GM19239 (cell line): Measurements from ENCODE around the gene ERI2.
"Not testable (repeated sequence)": the region's sequence is repeated elsewhere in the genome, so short reads cannot be mapped to it uniquely, and the experiment has no call there.

Experiments used
- DNase-seq: peaks from one replicate; pipeline ENCODE4 v3.0.0; 2011; ENCODE audit warnings: low spot score; ENCODE audit not compliant: insufficient read length
- FAIRE-seq: peaks from 2 replicates; lab custom pipeline; 2011; peaks lifted over from hg19 to GRCh38; lab: Jason Lieb, UNC

Gene ERI2

DNA sequence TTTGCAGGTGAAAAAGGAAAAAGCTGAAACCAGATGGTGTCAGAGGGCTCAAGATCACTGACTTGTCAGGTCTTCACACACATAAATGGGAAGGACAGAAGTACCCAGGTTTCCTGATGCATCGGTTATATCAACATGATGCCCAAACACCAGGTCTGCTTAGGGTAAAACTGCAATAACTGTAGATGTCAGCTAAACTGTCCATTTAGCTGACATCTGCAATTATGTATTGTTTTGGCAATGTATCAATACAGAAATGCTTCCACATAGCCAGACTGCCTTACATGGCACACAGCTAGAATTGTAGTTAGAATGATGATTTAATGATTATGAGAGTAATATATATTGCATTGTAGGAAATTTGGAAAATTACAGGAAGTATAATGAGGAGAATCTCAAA, 37.5 kb downstream of the ERI2 start:
- FAIRE-seq (no peak), DNase-seq (no peak)

GRCh38 chr16:20768121-20768520, 38.2 kb downstream of the ERI2 start:
- FAIRE-seq (no peak), DNase-seq (no peak)

DNA sequence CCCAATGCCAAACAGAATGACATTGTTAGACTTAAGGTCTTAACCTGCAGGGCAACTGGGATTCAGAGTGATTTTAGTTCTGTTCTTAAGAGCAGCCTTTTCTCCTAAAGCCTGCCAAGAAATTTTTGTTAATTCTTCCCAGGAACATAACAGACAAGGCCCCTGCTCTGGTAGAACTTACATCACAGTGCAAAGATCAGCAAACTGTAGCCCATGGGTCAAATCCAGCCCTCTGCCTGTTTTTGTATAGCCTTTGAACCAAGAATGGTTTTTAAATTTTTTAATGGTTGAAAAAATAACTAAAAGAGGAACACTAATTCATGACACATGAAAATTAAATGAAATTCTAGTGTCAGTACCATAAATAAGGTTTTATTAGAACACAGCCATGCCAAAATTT, 38.7 kb downstream of the ERI2 start:
- DNase-seq (no peak), FAIRE-seq (no peak)

DNA sequence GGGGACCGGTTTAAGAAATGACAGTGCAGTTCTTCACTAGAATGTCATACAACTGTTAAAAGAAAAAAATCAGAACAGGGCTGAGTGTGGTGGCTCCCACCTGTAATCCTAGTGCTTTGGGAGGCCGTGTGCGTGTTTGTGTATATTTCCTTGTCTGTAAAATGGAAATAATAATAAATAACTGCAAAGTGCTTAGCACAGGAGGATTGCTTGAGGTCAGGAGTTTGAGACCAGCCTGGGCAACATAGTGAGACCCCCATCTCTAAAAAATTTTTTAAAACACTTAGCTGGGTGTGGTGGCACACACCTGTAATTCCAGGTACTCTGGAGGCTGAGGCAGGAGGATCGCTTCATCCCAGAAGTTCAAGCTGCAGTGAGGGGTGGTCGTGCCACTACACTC, 40.0 kb downstream of the ERI2 start:
- FAIRE-seq (no peak), DNase-seq (no peak)

DNA sequence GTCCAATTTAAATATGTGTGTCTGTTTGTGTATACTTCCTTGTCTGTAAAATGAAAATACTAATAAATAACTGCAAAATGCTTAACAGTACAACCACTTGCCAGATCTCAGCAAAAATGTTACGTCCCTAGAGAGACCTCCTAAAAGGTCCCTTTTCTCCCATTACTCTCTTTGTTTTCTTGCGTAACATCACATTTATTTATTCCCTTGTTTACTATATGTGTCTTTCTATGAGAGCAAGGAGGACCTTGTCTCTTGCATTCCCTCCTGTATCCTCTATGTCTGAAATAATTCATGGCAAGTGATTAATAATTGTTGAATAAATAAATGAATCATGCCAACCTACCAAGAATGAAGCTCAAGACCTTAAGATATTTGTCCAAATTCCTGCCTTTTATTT, 40.5 kb downstream of the ERI2 start:
- DNase-seq = no peak
- FAIRE-seq = no peak

DNA sequence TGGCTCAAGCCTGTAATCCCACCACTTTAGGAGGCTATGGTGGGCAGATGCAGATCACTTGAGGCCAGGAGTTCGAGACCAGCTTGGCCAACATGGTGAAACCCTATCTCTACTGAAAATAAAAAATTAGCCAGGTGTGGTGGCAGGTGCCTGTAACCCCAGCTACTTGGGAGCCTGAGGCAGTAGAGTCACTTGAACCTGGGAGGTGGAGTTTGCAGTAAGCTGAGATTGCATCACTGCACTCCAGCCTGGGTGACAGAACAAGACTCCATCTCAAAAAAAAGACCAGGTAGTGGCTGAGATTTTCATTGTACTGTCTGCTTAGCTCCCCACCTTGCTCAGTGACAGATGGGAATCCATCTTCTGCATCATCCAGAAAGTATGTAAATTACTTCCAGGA, 41.8 kb downstream of the ERI2 start:
- not testable (repeated sequence) for DNase-seq
- peak; percentile 53 for FAIRE-seq

DNA sequence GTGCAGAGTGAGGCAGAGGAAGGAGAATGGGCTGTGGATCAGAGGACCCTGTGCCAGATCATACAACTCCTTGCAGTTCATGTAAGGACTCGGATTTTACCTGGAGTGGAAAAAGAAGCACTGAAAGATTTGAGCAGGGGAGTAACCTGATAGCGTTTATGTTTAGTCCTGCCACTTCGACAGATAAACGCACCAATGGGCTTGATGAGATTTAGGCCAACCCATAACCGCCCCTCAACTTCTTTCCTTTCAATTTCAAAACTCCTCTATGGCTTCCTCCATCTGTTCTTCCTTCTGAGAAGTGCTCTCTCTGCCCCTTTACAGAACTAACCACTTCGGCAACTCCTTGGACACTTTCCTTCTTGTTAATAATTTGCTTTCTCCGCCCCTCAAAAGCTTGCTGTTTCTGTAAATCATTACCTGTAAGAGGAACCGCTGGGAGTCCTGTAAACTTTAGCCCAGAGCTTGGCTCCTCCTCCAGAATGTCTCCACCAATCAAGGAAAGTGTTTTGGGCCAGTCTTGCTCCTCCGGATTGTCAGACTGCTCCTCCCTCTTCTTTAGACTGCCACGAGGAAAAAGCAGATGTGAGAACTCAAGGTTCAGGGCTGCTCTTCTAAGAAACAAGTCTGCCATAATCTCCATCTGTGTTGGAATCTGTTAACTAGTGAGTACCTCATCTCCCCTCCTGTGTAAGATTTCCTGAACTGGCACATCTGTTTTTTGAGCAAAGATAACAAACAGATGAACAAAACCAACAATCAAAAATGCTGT, 42.6 kb downstream of the ERI2 start, which contains the start of gene ACSM3:
ACSM3 (plus strand) TSS at position 554 of the 772 bp plus-strand sequence. CDS start 6,021 bp downstream, outside the sequence.
- DNase-seq (peak; percentile 79), FAIRE-seq (peak; percentile 100)

- DNase-seq (no peak), FAIRE-seq (peak; percentile 21)
These were observed 43.7 kb downstream of the ERI2 start for GRCh38 chr16:20762404-20763123.

DNA sequence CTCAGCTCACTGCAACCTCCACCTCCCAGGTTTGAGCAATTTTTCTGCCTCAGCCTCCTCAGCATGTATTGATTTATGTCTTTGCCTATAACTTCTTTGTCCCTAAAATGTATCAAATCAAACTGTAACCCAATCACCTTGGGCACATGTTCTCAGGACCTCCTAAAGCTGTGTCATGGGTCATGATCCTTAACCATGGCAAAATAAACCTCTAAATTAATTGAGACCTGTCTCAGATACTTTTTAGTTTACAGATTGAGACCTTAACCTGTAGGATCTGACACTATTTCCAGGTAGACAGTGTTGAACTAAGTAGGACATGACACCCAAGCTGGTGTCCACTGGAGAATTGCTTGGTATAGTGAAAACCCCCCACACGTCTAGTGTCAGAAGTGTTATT, 45.1 kb downstream of the ERI2 start:
- no peak for DNase-seq
- no peak for FAIRE-seq

DNA sequence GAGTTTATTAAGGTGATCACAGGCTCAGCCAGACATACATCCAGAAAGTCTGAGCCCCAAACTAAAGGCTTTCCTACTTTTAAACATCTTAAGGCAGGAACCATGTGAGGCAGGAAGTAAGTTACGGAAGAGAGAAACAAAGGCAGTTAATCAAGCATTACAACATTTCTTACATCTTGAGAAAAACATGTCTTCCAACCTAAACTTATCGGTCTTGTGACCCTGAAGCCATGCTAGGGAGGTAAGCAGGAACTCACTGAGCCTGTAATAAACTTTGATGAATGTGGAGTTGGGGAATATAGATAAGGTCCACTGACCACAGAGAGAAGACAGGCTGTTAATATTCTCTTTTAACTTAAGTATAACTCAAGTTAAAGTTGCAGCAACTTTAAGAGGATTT, 45.9 kb downstream of the ERI2 start:
- DNase-seq (no peak), FAIRE-seq (no peak)

DNA sequence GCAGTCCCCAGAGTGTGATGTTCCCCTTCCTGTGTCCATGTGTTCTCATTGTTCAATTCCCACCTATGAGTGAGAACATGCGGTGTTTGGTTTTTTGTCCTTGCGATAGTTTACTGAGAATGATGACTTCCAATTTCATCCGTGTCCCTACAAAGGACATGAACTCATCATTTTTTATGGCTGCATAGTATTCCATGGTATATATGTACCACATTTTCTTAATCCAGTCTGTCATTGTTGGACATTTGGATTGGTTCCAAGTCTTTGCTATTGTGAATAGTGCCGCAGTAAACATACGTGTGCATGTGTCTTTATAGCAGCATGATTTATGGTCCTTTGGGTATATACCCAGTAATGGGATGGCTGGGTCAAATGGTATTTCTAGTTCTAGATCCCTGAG, 50.5 kb downstream of the ERI2 start:
- FAIRE-seq, DNase-seq: not testable (repeated sequence)

DNA sequence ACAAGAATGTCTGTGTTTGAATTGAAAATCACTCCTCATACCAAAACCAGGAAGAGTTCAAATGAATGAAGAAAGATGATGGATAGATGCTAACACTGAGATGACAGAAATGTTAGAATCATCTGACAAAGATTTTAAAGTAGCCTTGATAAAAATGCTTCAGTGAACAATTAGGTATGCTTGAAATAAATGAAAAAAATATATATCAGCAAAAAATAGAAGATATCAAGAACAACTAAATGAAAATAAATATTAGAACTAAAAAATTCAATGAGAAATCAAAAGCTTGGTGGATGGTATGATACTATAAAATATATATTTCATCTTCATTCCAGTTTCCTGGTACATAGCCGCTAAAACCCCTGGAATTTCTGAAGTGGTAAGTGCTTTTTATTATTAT, 51.0 kb downstream of the ERI2 start:
- FAIRE-seq (no peak), DNase-seq (no peak)

DNA sequence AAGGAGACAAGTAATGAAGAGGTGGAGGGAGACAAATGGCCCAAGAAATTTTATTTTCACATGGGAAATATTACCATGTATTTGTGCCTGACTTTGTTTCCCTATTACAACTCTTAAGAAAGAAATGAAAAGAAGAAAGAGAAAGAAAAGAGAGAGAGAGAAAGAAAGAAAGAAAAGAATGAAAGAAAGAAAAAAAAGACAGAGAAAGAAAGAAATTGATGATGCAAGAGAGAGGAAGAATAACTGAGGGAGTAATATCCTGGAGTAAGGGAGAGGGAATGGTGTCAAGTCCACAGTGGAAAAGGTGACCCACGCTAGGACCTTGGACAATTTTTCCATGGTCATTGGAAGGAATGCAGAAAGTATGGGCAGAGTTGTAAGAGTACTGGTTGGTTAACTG, 52.5 kb downstream of the ERI2 start:
- no peak for FAIRE-seq
- DNase-seq = no peak

DNA sequence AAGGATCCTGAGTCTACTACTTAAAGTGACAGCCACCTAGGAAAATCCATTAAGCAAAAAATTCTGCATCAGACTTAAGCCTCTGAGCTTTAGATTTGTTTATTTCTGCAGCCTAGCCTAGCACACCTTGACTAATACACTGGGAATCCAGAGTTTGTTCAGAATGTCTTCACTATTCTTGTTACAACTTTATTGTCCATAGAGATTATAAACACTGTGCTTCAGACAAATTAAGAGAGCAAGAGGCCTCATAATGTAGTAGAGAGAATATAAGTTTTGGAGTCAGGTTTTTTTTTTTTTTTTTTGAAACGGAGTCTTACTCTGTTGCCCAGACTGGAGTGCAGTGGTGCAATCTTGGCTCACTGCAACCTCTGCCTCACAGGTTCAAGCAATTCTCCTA, 55.7 kb downstream of the ERI2 start:
- FAIRE-seq (no peak), DNase-seq (no peak)

- DNase-seq = no peak
- FAIRE-seq = no peak
These were observed 56.8 kb downstream of the ERI2 start for GRCh38 chr16:20749474-20749873.

DNA sequence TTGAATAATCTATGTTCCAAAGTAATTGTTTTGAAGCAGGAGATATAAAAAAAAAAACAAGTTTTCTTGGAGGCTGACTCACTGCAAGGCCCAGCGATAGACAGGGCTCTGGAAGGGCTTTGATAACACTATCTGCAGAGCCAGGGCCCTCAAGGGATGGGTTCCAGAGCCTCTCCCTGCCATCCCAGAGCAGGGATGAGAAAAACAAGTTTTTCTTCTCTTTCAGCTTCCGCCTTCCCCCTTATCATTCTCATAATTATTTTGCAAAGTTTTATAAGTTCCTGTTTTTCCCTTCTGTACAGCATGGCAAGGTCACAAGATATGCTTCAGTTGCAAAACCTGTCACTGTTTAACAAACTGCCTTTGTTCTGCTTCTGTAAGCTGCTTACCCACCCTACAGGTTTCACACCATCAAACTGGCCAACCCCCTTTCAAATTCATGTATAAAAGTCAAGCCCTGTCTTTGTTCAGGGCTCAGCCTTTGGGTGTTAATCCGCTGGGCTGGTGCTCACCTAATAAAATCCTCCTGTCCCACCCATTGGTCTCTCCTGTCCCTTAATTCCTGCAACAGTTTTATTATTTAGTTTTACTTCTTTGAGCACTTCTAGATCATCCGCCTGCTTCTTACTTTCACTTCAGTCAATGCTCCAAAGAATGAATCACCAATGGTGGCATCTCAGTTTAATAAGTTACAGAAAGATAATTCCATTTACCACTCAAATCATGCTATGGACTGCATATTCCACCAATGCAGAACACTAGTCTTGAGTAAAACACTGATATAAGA, 59.0 kb downstream of the ERI2 start:
- no peak for DNase-seq
- FAIRE-seq = peak; percentile 82

GRCh38 chr16:20746461-20746860, 59.8 kb downstream of the ERI2 start:
- DNase-seq (no peak), FAIRE-seq (no peak)
